HG02798 (cell line): ENCODE measurements around the gene SNCB.
"Not testable (repeated sequence)": the region's sequence is repeated elsewhere in the genome, so short reads cannot be mapped to it uniquely, and the experiment has no call there.

ENCODE experiments used
- ATAC-seq: cut with Tn5 transposase; IDR thresholded peaks from one replicate; pipeline ENCODE4 v1.9.1; 2021; ENCODE audit warnings: mild to moderate bottlenecking; ENCODE audit not compliant: unreplicated experiment, poor library complexity

The SNCB gene

DNA sequence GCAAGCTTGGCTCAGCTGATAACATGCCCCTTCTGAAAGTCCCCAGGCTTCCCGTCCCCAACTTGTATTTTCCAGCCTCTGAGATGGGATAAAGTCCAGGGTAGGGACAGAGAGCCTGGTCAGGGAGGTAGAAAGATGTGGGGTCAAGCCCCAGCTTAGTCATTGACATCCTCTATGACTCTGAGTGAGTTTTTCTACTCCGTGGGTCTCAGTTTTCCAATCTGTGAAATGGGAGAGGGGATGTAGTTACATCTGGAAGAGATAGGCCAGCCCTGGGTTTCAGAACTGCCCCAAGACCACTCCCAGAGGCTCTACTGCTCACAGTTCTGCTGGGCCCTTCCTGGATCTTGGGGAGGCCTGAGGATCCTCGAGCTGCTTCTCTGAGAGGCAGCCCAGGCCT, 23.5 kb downstream of the SNCB start:
- no peak for ATAC-seq

DNA sequence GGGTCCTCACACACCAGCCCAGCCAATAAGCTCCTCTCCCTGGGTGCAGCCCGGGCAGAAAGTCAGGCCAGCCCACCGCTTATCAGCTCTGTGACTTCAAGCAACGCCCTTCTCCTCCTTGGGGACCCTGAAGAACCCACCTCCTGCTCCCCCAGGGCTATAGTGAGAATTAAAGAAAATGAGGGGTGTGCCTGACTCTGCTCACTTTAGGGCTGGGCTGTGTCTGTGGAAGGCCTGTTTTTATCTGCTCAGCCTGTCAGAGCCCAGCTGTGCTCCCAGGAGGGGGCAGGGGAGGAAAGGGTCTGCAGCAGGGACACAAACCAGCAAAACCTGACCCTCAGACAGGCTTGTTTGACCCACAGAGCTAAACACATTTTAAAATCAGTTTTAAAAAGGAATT, 24.3 kb downstream of the SNCB start:
- ATAC-seq: no peak

DNA sequence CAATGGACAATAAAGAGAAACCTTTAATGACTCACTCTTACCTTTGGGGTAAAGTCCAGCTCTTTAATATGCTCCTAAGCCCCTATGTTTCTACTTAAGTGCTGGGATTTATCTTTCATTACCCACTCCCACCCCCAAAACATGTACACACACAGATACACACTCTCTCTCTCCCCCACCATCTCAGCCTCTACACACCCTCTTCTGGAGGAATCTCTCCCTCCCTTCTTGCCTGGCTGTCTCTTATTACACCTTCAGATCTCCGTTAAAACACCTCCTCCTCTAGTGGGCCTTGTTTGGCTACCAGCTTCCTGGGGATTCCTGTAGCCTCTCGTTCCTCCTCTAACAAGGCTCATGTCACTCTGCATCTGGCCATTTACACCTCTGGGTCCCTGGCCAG, 27.2 kb downstream of the SNCB start:
- no peak for ATAC-seq

DNA sequence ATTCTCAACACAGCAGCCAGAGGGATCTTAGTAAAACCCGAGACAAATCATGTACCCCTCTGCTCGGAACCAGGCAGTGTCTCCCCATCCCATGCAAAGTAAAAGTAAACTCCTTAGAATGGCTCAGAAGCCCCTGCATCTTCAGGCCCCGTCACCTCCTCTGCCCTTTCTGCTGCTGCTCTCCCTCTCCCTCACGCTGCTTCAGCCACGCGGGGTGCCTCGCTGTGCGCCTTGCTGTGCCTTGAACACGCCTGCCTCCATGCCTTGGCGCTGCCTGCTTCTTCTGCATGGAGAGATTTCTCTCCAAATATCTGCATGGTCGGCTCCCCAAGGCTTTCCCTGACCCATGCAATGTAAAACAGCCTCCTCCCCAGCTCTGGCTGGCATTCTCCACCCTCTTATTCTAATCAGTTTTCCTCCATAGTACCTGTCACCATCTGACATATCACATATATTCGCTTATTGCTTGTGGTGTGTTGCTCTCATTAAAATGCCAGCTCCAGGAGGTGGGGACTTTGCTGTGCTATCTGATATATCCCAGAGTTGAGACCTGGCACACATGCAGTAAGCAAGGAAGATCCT, 28.3 kb downstream of the SNCB start:
- ATAC-seq: no peak

DNA sequence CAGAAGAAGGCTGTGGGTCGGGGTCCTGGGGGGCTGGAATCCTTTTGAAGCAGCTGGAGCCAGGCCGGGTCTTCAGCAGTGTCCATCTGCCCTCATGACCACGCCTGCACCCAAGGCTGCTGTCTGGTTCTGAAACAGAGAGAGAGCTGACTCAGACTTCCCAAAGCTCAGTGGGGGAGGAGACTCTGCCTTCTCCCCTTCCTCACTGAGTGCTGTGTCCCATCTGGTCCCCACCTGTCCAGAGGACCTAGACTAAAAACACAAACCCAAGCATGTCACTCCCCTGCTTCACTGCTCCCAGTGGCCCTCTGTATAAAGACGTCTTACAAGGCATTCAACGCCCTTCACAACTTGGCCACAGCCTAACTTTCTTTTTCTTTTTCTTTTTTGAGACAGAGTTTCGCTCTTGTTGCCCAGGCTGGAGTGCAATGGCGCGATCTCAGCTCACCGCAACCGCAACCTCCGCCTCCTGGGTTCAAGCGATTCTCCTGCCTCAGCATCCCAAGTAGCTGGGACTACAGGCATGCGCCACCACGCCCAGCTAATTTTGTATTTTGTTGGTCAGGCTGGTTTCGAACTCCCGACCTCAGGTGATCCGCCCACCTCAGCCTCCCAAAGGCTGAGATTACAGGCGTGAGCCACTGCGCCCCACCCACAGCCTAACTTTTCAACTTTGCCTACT, 30.4 kb downstream of the SNCB start:
- ATAC-seq: not testable (repeated sequence)

DNA sequence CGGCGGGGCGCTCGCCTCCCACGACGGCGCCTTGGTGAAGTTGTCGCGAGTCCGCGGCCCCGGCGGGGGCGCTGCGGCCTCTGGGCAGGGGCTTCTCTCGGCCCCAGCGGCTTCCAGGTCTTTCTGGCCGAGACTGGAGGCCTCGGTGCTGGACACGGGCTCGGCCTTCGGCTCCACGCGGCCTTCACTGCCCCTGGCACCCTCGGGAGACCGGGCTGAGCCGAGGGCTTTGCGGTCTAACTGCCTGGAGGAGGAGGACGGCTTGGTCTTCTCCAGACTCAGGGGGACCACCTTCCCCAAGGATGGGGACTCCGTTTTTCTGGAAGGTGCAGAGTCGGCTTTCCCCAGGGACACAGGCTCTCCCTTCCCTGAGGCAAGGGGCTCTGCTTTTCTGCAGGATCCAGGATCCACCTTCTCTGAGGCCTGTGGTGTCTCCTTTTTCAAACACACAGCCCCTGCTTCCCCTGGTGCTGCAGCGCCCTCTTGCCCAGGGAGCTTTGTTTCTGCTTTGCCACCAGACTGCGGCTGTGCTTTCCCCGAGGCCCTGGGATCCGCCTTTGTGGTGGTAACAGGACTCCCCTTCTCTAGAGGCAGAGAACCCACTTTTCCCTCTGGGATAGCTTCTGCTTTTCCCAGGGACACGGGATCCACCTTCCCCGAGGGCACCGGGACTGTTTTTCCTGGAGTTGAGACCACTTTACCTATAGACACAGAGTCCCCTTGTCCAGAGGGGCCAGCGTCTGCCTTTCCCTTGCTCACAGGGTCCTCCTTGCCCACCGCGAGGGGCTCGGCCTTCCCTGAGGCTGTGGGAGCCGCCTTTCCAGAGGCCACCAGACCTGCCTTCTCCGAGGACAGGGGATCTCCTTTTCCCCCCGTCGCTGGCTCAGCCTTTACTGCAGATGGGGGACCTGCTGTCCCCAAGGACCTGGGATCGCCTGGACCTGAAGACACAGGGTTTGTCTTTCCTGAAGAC, 32.6 kb downstream of the SNCB start:
- ATAC-seq: no peak

DNA sequence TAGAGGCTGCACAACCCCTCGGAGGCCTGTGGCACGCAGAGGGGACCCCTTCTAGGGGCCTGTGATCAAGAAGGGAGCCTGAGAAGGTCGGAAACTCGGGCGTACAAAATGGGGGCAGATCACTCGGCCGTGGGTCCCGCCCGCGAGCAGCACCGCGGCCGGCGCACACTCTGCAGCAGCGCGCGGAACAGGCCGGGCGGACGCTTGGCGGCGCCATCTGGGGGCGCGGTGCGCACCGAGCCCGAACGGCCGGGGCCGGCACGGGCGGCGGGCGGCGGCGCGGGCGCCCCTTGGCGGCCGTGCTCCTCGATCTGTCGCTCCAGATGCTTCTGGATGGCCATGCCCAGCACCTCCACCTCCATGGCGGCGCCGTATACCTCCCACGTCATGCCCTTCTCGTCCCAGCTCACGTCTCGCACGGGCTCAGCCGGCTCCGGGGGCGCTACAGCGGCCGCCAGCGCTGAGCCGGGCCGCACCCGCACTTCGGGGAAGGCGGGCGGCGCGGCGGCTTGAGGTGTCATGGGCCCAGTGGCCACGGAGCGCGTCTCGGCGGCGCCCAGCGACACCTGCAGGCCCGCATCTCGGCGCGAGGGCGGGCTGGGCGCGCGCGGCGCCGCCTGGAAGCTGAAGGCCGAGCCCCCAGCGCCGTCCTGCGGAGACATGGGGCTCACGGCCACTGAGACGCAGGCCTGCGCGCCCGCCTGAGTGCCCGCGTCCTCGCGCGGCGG, 33.5 kb downstream of the SNCB start:
- peak; percentile 58 for ATAC-seq

DNA sequence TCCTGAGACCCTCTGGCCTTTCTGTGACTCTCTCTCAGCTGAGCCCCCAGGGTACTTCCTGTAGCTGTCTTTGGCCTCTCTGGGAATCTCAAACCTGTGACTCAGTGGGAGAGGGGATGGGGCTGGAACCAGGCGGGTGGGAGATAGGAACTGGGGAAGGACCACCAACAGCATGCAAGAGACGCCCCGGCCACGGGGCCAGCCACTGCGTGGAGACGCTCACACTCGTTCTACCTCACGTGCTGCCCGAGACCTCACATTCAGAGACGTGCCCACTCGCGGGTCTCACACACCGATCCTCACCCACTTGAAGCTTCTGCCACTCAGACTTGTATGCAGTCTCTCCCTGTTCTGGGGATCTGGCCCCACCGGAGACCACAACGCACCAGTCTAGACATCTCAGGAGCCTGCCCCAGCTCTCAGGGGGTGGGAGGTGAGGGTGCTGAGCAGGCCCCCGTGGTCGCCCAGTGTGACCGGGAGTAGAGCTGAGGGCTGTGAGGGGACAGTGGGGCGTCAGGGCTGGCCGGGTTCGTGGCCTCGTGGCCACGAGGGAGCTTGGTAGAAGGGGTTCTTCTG, 34.2 kb downstream of the SNCB start:
- no peak for ATAC-seq

DNA sequence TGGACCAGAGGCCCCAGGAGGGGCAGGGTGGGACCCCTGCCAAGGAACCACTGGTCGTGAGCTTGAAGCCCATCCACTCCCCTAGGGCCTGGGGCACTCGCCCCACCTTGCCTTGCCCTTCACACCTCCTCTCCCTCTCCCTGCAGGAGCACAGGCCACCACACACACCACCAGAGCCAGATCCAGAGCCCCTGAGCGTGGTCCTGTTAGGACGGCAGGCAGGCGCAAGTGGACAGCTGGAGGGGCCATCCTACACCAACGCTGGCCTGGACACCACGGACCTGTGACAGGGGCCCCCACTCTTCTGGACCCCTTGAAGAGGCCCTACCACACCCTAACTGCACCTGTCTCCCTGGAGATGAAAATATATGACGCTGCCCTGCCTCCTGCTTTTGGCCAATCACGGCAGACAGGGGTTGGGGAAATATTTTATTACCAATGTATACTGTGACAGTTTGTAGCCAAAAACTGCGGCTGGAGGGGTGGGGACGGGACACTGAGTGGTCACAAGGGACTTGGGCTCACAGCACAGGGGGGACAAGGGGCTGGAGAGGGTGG, 34.9 kb downstream of the SNCB start:
- no peak for ATAC-seq

DNA sequence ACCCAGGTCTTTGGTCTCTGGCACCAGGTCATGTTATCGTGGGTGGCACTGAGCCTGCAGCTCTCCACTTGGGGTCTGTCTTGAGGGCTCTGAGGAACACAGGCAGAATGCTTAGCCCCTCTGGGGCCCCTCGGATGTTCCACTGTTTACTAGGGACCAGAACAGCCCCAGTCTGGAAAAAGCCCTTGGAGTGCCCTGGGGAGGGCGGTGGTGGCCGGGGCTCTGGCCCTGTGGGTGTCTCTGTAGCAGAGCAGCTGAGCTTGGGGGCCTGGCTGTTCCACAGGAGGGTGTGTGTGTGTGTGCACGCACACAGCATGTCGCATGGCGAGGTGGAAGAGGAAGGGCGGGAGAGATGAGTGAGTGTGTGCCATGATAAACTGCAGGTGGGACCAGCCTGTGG, 35.8 kb downstream of the SNCB start:
- ATAC-seq: no peak

DNA sequence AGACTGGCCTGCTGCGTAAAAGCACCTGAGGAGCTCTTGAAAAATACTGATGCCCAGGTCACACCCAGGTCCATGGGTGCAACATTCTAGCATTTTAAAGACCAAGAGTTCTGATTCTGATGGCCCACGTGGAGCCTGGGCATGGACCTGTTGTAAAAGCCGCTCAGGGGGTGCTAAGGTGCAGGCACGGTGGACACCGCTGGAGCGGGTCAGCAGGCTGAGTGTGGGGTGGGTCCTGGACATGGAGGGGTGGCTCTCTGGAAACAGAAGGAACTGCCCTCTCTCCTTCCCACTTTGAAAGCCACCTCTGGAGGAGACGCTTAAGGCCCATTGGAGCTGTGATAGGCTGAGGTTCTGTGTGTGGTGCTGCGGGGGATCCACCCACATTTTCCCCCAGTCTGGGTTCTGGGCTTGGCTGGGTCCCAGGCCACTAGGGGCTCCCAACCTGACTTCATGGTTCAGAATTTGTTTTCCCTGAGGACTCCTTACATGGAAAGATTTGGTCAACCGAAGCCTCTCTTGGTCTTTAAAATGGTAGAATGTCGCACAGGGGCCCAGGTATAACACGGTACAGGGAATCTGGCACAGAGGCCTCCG, 37.0 kb downstream of the SNCB start:
- ATAC-seq: no peak

DNA sequence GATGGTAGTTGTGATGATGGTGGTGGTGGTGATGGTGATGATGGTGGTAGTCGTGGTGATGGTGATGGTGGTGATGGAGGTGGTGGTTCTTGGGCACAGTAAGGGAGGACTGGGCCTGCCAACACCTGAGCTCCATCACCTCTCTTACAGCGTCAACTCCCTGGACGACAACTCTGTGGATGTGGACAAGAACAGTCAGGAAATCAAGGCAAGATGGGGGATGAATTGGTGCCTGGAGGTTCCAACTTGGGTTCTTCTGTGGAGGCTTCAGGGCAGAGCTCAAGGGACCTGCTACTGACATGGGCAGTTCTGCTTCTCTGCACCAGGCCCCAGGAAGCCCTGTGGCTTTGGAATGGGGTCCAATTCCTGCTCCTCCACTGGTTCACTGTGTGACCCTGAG, 37.8 kb downstream of the SNCB start:
- ATAC-seq: no peak

DNA sequence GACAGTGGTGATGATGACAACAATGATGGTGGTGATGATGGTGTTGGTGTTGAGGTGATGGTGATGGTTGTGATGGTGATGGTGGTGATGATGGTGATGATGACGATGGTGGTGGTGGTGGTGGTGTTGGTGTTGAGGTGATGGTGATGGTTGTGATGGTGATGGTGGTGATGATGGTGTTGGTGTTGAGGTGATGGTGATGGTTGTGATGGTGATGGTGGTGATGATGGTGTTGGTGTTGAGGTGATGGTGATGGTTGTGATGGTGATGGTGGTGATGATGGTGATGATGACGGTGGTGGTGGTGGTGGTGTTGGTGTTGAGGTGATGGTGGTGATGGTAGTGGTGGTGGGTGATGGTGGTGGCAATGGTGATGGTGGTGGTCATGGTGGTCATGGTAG, 38.7 kb downstream of the SNCB start:
- not testable (repeated sequence) for ATAC-seq

DNA sequence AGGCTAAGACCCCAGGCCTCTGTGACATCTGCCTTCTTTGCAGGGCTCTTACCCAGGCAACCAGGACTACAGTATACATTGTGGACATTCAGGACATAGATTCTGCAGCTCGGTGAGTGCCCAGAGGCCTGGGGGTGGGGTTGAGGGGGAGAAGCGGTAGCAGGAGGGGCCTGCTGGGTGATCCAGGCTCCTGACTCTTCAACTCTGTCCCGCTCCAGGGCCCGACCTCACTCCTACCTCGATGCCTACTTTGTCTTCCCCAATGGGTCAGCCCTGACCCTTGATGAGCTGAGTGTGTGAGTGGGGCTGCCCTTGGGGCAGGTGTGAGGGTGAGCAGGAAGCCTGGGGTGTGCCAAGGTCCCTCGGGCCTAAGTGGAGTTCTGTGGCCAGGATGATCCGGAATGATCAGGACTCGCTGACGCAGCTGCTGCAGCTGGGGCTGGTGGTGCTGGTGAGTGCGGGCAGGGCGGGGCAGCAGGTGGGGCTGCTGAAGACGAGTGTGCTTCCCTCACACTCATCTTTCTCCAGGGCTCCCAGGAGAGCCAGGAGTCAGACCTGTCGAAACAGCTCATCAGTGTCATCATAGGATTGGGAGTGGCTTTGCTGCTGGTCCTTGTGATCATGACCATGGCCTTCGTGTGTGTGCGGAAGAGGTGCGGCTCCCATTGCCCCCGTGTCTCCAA, 40.2 kb downstream of the SNCB start:
- no peak for ATAC-seq

DNA sequence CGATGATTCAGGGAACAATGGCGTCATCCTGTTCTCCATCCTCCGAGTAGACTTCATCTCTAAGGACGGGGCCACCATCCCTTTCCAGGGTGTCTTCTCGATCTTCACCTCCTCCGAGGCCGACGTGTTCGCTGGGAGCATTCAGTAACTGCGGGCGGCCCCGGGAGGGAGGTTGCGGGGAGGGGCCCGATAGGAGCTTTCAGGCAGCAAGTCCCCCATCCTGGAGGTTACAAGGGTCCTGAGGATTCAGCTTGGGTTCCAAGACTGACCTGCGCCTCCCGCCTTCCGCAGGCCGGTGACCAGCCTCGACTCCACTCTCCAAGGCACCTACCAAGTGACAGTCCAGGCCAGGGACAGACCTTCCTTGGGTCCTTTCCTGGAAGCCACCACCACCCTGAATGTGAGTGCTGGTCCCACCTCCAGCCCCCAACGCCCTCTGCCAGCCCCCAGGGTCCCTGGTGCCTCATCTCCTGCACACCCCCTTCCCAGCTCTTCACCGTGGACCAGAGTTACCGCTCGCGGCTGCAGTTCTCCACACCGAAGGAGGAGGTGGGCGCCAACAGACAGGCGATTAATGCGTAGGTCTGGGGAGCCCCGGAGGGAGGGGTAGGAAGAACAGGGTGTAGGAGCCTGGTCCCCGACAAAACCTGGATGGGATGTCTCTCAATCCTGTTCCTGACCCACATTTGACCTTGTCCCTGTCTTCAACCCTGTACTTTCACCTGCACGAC, 41.1 kb downstream of the SNCB start:
- no peak for ATAC-seq

DNA sequence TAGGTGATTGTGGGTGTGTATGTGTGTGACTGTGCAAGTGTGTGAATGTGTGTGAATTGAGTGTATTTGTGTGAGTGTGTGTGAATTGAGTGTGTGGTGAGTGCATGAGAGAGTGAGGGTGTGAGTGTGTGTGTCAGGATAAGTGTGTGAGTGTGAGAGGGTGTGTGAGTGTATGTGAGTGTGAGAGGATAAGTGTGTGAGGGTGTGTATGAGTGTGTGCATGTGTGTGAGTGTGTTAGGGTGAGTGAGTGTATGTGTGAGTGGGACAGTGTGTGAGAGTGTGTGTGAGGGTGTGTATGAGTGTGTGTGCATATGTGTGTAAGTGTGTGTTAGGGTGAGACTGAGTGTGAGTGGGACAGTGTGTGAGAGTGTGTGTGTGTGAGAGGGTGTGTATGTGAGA, 42.0 kb downstream of the SNCB start:
- no peak for ATAC-seq

DNA sequence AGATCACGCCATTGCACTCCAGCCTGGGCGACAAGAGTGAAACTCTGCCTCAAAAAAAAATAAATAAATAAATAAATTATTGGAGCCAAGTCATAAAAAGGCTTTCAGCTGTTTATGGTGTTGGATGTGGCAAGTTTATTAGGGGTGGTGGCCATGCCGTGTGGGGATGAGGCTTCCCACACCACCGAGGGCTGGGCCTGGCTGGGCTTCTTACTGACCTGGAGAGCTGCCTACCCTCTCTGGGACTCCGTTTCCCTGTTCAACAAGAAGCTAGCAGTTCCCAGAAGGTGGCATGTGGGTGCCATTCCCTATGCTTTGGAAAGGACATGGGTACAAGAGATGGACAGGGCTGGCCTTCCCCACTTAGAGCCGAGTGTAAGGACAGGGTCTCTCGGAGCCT, 42.9 kb downstream of the SNCB start:
- ATAC-seq: no peak

DNA sequence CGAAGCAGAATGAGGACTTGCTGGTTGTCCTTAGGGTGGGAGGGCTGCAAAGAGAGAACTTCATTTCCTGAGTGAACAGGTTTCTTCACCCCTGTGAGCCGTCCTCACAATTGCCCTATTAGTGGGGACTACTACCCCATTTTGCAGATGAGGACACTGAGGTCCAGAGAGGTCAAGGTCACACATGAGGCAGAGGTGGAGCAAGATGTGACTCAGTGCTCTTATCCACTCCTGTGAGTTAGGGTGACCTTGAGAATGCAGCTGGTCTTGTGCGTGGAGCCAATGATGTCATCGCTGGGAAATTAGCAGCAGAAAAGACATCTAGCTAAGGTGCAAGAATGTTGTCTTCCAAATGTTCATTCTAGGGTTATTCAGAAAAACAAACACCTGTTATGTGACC, 47.3 kb downstream of the SNCB start:
- ATAC-seq: no peak
